Stimulated activated CD4-positive, alpha-beta T cell treated with anti-CD3 and anti-CD28 coated beads, TNF-alpha, amount 100 ng/mL, for 48 hours (primary cell): ENCODE data around the gene ITPR3.

Source experiments
- DNase-seq, 3 donors: peaks; one replicate each; pipeline ENCODE4 v3.0.0-alpha.2; 2020; ENCODE audit warnings: low read depth in 3 of 3

The ITPR3 gene

DNA sequence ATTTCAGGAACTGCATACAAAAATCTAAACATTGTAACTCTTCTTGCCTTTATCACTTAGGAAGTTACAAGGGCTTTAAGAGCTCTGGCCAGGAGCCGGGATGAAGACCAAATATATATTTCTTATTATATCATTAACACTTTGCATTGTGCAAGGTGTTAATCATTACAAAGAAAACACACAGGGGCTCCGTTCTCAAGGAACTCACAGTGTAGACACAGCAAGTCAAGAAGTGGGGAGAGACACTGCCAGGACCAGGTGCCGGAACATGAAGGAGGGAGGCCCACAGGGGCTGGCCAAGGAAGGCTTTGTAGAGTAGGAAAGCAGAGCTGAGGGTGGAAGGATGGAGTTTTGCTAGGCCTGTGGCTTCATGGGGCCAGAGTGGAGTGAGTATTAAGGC lies 17.4 kb downstream of the ITPR3 start:
- DNase-seq, result no peak

DNA sequence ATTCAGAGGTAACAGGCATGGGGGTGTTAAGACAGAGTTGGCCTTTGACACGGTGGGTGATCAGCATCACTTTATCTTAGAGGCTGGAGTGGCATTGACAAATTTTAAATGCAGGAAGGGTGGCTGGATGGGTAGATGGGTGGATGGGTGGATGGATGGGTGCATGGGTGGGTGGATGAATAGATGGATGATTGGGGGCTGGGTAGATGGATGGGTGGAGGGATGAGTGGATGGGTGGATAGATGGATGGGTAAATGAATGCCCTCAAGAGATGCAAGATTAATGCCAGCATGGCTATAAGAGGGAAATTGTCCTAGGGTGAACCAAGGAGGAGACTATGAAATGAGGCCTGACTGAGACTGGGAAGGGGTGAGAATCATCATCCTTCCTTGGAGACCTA lies 18.4 kb downstream of the ITPR3 start:
- no peak for DNase-seq

DNA sequence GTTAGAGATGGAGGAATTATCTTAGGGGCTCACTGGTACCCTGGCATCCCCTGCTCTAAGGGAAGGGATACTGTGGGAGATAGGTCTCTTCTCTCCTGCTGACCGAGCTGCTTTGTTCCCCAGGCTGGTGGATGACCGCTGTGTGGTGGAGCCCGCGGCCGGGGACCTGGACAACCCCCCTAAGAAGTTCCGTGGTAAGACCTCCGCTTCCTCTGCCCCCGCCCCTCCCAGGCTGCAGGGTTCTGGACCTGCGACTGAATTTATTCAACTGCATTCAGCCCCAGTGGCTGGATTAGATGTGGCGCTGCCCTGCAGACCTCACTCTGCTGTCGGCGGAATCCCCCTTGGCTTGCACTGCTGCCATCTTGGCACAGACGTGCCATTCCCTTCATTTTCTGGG lies 19.2 kb downstream of the ITPR3 start:
- DNase-seq, result no peak

- DNase-seq, result no peak
These were observed 20.0 kb downstream of the ITPR3 start for GRCh38 chr6:33641144-33641543.

DNA sequence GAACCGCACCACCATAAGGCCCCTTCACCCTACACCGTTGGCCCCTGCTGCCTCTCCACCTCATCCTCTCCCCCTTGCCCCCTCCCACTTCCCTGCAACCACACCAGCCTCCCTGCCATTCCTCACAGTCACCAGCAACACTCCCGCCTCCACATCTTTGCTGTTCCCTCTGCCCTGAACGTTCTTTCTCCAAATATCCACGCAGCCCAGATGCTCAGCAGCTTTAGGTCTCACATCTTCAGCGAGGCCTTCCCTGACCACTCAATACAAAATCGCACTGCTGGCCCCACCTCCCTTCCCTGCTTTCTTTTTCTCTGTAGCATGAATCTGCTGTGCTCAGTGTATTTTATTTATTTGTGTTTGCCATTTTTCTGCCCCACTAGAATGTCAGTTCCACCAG lies 20.5 kb downstream of the ITPR3 start:
- DNase-seq, result no peak

GRCh38 chr6:33642897-33643296 lies 21.8 kb downstream of the ITPR3 start:
- DNase-seq, result no peak

GRCh38 chr6:33651403-33651802 lies 30.3 kb downstream of the ITPR3 start:
- DNase-seq, result no peak

DNA sequence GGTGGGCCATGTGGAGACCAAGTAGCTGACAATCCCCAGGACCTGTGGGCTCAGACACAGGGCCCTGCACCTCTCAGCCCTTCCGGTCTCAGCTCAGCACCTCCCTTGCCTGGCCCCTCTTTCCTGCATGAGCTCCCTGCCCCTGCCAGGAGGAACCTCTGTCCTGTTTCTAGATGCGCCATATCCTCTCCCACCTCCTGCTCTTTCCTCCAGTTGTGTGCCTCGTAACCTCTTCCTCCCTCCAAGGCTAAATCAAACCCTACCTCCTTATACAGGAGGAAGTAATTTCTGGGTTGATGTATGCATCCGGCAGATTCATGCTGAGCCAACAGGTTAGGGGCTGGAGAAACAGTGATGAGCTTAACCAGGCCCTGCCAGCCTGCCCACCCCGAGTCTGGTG lies 30.9 kb downstream of the ITPR3 start:
- no peak for DNase-seq

DNA sequence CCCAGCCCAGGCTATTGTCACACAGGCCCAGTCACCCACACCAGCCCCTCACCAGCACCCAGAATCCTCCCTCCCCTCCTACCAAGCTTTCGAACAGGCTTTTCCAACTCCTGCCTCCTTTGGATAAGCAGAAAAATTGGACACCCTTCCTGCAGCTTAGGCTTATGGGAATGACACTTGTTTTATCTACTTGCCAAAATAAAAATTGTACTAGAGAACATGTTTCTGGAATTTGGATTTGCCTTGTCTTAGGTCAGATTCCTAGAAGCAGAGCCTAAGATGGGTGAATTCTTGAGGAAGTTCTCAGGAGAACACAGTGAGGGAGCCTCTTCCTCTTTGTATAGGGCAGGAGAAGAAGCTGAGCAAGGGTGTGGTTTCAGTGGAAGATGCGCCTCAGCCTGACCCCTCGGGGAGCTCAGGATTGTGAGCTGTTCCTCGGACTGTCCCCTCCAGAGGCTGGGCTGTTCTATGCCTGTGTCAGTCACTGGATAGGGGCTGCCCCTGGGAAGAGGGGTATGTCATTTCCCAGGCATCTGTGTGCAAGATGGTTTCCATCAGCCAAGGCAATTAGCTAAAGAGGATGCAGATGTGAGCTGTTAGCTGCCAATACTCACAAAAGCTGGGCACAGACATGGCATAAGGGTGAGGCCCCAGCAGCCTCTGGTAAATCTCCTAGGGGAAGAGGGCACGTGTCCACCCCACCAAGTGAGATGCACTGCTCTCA lies 33.9 kb downstream of the ITPR3 start:
- DNase-seq, result no peak

GRCh38 chr6:33656844-33657243 lies 35.7 kb downstream of the ITPR3 start:
- no peak for DNase-seq

DNA sequence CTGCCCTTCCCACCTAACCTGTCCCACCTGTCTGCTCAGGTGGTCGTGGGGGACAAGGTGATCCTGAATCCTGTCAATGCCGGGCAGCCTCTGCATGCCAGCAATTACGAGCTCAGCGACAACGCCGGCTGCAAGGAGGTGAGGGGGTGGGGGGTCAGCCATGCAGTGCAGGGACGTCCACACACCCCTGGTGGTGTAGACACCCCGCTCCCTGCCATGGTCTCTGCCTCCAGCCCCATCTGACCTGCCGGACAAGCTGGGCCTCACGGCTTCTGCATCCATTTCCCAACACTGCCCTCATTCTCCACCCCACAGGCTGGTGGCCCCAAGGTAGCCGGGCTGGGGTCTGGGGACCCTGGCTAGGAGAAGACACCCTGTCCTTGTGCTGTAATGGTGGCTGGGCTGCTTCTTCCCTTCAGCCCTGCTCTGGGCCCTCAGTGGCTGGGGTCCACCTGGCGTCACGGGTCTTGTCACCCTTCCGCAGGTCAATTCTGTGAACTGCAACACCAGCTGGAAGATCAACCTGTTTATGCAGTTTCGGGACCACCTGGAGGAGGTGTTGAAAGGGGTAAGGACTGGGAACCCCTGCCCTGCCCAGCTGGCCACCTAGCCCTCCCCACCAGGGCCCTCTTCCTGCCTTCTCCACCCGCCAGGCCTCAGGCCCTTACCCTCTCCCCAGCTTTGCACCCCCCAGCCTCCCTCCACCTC lies 38.0 kb downstream of the ITPR3 start:
- no peak for DNase-seq

- no peak for DNase-seq
These were observed 38.9 kb downstream of the ITPR3 start for GRCh38 chr6:33659986-33660385.

- no peak for DNase-seq
These were observed 40.1 kb downstream of the ITPR3 start for GRCh38 chr6:33661106-33661838.

DNA sequence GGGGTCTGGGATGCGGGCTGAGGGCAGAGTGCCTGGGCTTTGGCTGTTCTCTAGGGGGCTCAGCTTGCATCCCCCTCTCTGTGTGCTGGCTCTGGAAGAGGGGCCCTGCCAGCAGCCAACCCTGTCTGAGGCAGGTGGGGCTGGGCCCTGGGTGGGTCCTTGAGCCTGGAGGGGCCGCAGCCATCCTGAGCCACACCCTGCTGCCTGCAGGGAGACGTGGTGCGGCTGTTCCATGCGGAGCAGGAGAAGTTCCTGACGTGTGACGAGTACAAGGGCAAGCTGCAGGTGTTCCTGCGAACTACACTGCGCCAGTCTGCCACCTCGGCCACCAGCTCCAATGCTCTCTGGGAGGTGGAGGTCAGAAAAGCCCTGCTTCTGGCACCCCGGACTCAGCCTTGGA lies 41.2 kb downstream of the ITPR3 start:
- DNase-seq, result no peak

- no peak for DNase-seq
These were observed 41.9 kb downstream of the ITPR3 start for GRCh38 chr6:33663028-33663427.

- DNase-seq, result no peak
These were observed 42.8 kb downstream of the ITPR3 start for GRCh38 chr6:33663727-33664449.

DNA sequence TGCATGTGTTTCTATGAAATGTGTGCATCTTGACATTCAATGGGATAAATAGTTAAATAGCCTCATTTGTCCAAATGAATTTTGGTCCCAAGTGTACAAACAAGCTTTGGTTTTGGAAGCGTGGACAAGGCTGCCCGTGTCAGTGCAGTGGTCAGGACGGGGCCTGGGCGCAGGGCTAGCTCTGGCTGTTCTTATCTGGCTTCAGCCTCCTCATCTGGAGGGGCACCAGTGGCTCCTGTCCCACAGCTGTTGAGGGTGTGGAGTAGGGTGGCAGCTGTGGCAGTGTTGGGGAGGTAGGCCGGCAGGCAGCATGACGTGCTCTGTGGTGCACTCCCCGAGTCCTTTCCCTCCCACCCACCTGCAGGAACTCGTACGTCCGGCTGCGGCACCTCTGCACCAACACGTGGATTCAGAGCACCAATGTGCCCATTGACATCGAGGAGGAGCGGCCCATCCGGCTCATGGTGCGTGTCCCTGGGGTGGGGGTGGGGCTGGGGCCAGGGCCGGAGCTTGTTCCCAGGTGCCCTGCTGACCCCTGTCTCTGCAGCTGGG lies 43.5 kb downstream of the ITPR3 start:
- no peak for DNase-seq

GRCh38 chr6:33665957-33666356 lies 44.8 kb downstream of the ITPR3 start:
- no peak for DNase-seq

DNA sequence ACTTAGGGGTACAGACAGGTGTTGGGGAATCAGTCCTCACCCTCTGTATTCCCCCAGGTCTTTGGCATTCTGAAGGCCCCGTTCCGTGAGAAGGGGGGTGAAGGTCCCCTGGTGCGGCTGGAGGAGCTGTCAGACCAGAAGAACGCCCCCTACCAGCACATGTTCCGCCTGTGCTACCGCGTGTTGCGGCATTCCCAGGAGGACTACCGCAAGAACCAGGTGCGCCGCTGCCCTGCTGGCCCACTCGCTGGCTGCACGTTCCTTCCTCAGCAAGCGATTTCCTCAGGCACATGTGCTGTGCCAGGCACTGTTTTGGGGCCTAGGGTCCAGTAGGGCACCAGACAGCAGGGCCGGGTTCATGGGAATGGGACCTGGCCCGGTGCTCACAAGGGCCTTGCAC lies 46.0 kb downstream of the ITPR3 start:
- no peak for DNase-seq

GRCh38 chr6:33667776-33668175 lies 46.7 kb downstream of the ITPR3 start:
- no peak for DNase-seq

DNA sequence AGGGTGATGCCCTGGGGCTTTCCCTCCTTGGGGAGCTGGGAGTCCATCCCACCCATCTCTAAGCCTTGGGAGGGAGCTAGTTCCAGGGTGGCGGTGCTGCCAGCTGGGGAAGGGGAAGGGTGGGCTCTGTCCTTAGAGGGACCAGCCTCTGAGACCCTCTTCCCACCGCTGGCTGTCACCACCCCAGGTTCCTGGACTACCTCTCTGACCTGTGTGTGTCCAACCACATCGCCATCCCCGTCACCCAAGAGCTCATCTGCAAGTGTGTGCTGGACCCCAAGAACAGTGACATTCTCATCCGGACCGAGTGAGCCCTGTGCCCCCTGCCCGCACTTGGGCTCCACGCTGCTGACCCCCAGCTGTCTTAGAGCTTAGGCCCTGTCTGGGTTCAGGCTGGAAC lies 47.2 kb downstream of the ITPR3 start:
- no peak for DNase-seq

DNA sequence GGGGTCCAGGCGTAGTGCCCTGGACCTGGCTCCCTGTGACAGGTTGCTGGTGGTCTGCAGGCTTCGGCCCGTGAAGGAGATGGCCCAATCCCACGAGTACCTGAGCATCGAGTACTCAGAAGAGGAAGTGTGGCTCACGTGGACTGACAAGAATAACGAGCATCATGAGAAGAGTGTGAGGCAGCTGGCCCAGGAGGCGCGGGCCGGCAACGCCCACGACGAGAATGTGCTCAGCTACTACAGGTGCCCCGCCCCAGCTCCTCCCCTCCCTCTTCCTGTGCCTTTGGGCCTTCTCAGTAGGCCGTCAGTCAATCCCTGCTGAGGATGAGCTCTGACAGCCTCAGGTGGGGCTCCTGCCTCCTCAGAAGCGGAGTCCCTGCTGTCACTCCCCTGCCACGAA lies 47.8 kb downstream of the ITPR3 start:
- peak in 2 of 3 donors; percentile 13 to 33 for DNase-seq
